Kidney epithelial cell (primary cell): ENCODE measurements around the gene TTLL7. TPM values are rescaled to one million over a fixed set of nuclear protein-coding genes. Genes with fewer than 3 reads are reported as not detected.

Experiments used
- DNase-seq: peaks from one replicate; pipeline ENCODE4 v3.0.0-alpha.2; 2010; ENCODE audit warnings: low read depth
- H3K27me3 ChIP-seq: 2 replicates; pipeline ENCODE4 v1.6.0; 2011; ENCODE audit warnings: low read length; ENCODE audit not compliant: control insufficient read depth, insufficient read depth
- H3K36me3 ChIP-seq: 2 replicates; pipeline ENCODE4 v1.5.1; 2011; ENCODE audit warnings: low read length; ENCODE audit not compliant: control insufficient read depth, insufficient read depth
- H3K4me3 ChIP-seq: 2 replicates; pipeline ENCODE4 v1.5.1; 2011; ENCODE audit warnings: low read depth, mild to moderate bottlenecking, control low read depth, low read length
- total RNA-seq: library from RNA; depleted of rRNA; stranded (reverse); fragments of >200 nt; gene quantifications from 2 replicates; pipeline ENCODE4 v1.2.3, GENCODE V29; 2015
- TF ChIP-seq, protein P1 (sequence below): IDR thresholded peaks from 2 replicates; pipeline ENCODE4 v1.5.1; 2011; ENCODE audit warnings: mild to moderate bottlenecking, moderate library complexity, low read length, control low read depth, inconsistent platforms; ENCODE audit not compliant: insufficient read depth, poor library complexity, severe bottlenecking

Gene TTLL7
- total RNA-seq, 1 donor from 2014 or later: 4.4 TPM

- no peaks in the 10 kb centered on the region for H3K27me3 ChIP-seq
- H3K36me3 ChIP-seq: no peaks in the 10 kb centered on the region
- H3K4me3 ChIP-seq: no peak overlapping the region
- TF ChIP-seq, protein P1, sequence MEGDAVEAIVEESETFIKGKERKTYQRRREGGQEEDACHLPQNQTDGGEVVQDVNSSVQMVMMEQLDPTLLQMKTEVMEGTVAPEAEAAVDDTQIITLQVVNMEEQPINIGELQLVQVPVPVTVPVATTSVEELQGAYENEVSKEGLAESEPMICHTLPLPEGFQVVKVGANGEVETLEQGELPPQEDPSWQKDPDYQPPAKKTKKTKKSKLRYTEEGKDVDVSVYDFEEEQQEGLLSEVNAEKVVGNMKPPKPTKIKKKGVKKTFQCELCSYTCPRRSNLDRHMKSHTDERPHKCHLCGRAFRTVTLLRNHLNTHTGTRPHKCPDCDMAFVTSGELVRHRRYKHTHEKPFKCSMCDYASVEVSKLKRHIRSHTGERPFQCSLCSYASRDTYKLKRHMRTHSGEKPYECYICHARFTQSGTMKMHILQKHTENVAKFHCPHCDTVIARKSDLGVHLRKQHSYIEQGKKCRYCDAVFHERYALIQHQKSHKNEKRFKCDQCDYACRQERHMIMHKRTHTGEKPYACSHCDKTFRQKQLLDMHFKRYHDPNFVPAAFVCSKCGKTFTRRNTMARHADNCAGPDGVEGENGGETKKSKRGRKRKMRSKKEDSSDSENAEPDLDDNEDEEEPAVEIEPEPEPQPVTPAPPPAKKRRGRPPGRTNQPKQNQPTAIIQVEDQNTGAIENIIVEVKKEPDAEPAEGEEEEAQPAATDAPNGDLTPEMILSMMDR: no peak
- no peak for DNase-seq
Measured at GRCh38 chr1:84010136-84010535, 11.2 kb upstream of the TTLL7 start.

GRCh38 chr1:84008631-84009030 lies 9.7 kb upstream of the TTLL7 start:
- TF ChIP-seq, protein P1: no peak
- no peak for DNase-seq
- H3K27me3 ChIP-seq: no peaks in the 10 kb centered on the region
- H3K4me3 ChIP-seq: no peak overlapping the region
- H3K36me3 ChIP-seq: no peaks in the 10 kb centered on the region

GRCh38 chr1:84006591-84006990 lies 7.7 kb upstream of the TTLL7 start:
- TF ChIP-seq, protein P1: no peak
- Histone ChIP-seq H3K27me3 (no peaks in the 10 kb centered on the region), H3K36me3 (no peaks in the 10 kb centered on the region), H3K4me3 (no peak overlapping the region)
- no peak for DNase-seq

DNA sequence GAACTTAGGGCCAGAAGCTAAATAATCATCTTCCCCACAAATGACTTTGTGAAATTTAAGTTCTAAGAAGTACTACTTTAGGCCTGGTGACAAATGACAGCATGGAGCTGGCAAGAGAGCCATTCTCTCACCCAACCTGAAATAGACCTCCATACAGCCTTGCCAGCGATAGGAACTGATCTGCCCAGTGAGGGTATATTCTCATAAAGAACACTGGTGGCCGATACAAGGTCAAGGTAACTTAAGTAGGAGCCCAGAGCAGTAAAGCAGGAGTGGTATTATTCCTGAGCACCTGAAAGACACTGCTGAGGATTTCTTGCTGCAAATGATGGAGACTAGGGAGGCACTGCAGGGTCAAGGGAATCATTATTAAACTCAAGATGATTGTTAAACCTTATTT lies 2.6 kb upstream of the TTLL7 start:
- Histone ChIP-seq H3K27me3 (no peaks in the 10 kb centered on the region), H3K4me3 (no peak overlapping the region), H3K36me3 (no peaks in the 10 kb centered on the region)
- TF ChIP-seq, protein P1: no peak
- no peak for DNase-seq

GRCh38 chr1:84000954-84001495 lies 2.1 kb upstream of the TTLL7 start:
- no peaks in the 10 kb centered on the region for H3K27me3 ChIP-seq
- no peak overlapping the region for H3K4me3 ChIP-seq
- H3K36me3 ChIP-seq: no peaks in the 10 kb centered on the region
- DNase-seq: no peak
- TF ChIP-seq, protein P1: no peak

DNA sequence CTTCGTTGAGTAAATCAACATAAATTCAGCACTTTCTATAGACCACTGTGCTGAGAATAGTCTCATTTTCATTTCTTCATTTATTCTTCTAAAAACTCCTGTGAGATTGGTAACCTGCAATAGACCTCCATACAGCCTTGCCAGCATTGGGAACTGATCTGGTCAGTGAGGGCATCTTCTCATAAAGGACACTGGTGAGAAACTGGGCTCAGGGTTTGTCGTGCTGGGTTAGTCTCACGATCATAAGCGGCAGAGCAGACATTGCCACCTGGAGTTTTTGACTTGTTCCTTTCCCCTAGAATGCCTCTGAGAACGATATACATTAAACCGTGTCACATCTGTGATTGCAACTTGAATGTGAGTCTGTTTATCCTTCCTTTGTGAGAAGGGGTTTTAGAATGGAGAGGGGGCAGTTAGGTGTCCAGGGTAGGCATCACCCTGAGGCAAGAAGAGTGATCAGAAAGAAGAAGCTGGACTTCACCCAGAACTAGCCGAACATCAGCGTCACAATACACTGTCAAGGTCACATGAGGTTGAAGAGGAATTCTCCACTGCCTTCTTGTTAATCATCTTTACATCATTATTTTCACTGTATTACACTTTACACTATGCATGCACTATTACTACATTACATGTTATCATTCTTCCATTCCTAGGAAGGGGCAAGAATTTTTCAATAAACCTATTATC lies 1.4 kb upstream of the TTLL7 start:
- Histone ChIP-seq H3K36me3 (no peaks in the 10 kb centered on the region), H3K4me3 (no peak overlapping the region), H3K27me3 (no peaks in the 10 kb centered on the region)
- TF ChIP-seq, protein P1: no peak
- no peak for DNase-seq
